IMR-90 (cell line): ENCODE results near the gene BRME1. TPM values are rescaled to one million over a fixed set of nuclear protein-coding genes. Genes with fewer than 3 reads are reported as not detected.

Source experiments
- ATAC-seq: fragments of 200-7000 bp; cut with Tn5 transposase; 2 replicates; pipeline ENCODE4 v1.9.1; 2020; ENCODE audit warnings: low read depth, mild to moderate bottlenecking, moderate library complexity
- BruUV-seq: library from RNA; stranded (reverse); fragments of 400-500 nt; replicated peaks from 2 replicates; lab custom pipeline; 2021; lab: Mats Ljungman, UMichigan
- CTCF ChIA-PET: fragments of 300-600 bp; formaldehyde crosslinking; extraction: SDS; loops from one replicate; lab custom pipeline; 2021; ENCODE audit warnings: antibody characterized with exemption; lab: Yijun Ruan, JAX
- POLR2A ChIA-PET: fragments of 300-600 bp; sonication (Branson Sonifier 250); formaldehyde crosslinking; loops from one replicate; lab custom pipeline; 2022; ENCODE audit warnings: antibody characterized with exemption; ENCODE audit not compliant: unreplicated experiment; lab: Charles Lee
- DNase-seq: peaks from one replicate; pipeline ENCODE4 v3.0.0; 2013
- H2AFZ ChIP-seq: replicated peaks from 2 replicates; pipeline ENCODE3; 2013; ENCODE audit warnings: low read length, mild to moderate bottlenecking; ENCODE audit not compliant: poor library complexity
- H2AK5ac ChIP-seq: 2 replicates; pipeline ENCODE4 v1.6.1; 2013; ENCODE audit warnings: low read depth, low read length, inconsistent platforms
- H2AK9ac ChIP-seq: replicated peaks from 2 replicates; pipeline ENCODE3; 2013; ENCODE audit warnings: mild to moderate bottlenecking, low read depth, low read length, moderate library complexity; ENCODE audit not compliant: poor library complexity
- H2BK120ac ChIP-seq: 2 replicates; pipeline ENCODE4 v1.6.1; 2013; ENCODE audit warnings: low read depth, low read length, inconsistent platforms
- H2BK15ac ChIP-seq: 3 replicates; pipeline ENCODE4 v1.6.1; 2013; ENCODE audit warnings: low read depth, low read length, inconsistent platforms
- H2BK20ac ChIP-seq: 2 replicates; pipeline ENCODE4 v1.6.1; 2013; ENCODE audit warnings: low read depth, mild to moderate bottlenecking, inconsistent platforms, low read length, moderate library complexity
- H2BK5ac ChIP-seq: 2 replicates; pipeline ENCODE4 v1.6.1; 2013; ENCODE audit warnings: mild to moderate bottlenecking, low read depth, low read length, inconsistent platforms; ENCODE audit not compliant: poor library complexity, severe bottlenecking
- H3K14ac ChIP-seq: replicated peaks from 2 replicates; pipeline ENCODE4 v1.6.1; 2013; ENCODE audit warnings: low read depth, low read length, inconsistent platforms
- H3K18ac ChIP-seq: 2 replicates; pipeline ENCODE4 v1.6.1; 2013; ENCODE audit warnings: low read depth, low read length, control low read depth
- H3K23ac ChIP-seq: 2 replicates; pipeline ENCODE4 v1.6.1; 2013; ENCODE audit warnings: low read depth, low read length, inconsistent platforms
- H3K27ac ChIP-seq: 2 replicates; pipeline ENCODE4 v1.5.1; 2013; ENCODE audit warnings: mild to moderate bottlenecking, control low read depth, low read length; ENCODE audit not compliant: insufficient read depth
- H3K27me3 ChIP-seq: 2 replicates; pipeline ENCODE4 v1.6.1; 2013; ENCODE audit warnings: low read length; ENCODE audit not compliant: control insufficient read depth, insufficient read depth
- H3K36me3 ChIP-seq: 2 replicates; pipeline ENCODE4 v1.6.1; 2013; ENCODE audit warnings: low read length, mixed read lengths; ENCODE audit not compliant: control insufficient read depth, insufficient read depth
- H3K4ac ChIP-seq: 2 replicates; pipeline ENCODE4 v1.6.1; 2013; ENCODE audit warnings: low read depth, low read length, inconsistent platforms
- H3K4me1 ChIP-seq: 2 replicates; pipeline ENCODE4 v1.6.1; 2013; ENCODE audit warnings: low read length, mixed read lengths; ENCODE audit not compliant: control insufficient read depth, insufficient read depth
- H3K4me2 ChIP-seq: 2 replicates; pipeline ENCODE4 v1.6.1; 2013; ENCODE audit warnings: low read depth, mild to moderate bottlenecking, control low read depth, low read length, moderate library complexity
- H3K4me3 ChIP-seq: 2 replicates; pipeline ENCODE4 v1.5.1; 2013; ENCODE audit warnings: low read depth, mild to moderate bottlenecking, control low read depth, low read length, moderate library complexity; ENCODE audit not compliant: insufficient read depth
- H3K56ac ChIP-seq: 2 replicates; pipeline ENCODE4 v1.6.1; 2013; ENCODE audit warnings: low read length, inconsistent platforms; ENCODE audit not compliant: insufficient read depth; ENCODE audit errors: extremely low read depth
- H3K79me1 ChIP-seq, 2 experiments: 2 replicates each; pipeline ENCODE4 v1.6.1; 2013; ENCODE audit warnings: low read length in 2 of 2, inconsistent platforms in 1 of 2, low read depth in 1 of 2
- H3K9ac ChIP-seq: 2 replicates; pipeline ENCODE4 v1.6.1; 2013; ENCODE audit warnings: low read depth, low read length, control low read depth
- H3K9me1 ChIP-seq: 2 replicates; pipeline ENCODE4 v1.6.1; 2013; ENCODE audit warnings: low read length, inconsistent platforms; ENCODE audit not compliant: insufficient read depth
- H3K9me3 ChIP-seq: 2 replicates; pipeline ENCODE4 v1.6.1; 2013; ENCODE audit warnings: low read length; ENCODE audit not compliant: control insufficient read depth, insufficient read depth
- H4K20me1 ChIP-seq: 2 replicates; pipeline ENCODE4 v1.6.1; 2013; ENCODE audit warnings: low read length, inconsistent platforms; ENCODE audit not compliant: insufficient read depth
- H4K5ac ChIP-seq: 2 replicates; pipeline ENCODE4 v1.6.1; 2013; ENCODE audit warnings: mild to moderate bottlenecking, low read depth, low read length, control low read depth
- H4K8ac ChIP-seq, 2 experiments: 2 replicates each; pipeline ENCODE4 v1.6.1; 2013; ENCODE audit warnings: low read depth in 2 of 2, low read length in 2 of 2, control low read depth in 1 of 2, inconsistent platforms in 1 of 2
- H4K91ac ChIP-seq: 2 replicates; pipeline ENCODE4 v1.6.1; 2013; ENCODE audit warnings: low read depth, low read length, inconsistent platforms; ENCODE audit not compliant: insufficient read depth
- BHLHE40 ChIP-seq: fragments of 150-350 bp; IDR thresholded peaks from 2 replicates; pipeline ENCODE4 v1.6.1; 2016; ENCODE audit warnings: mild to moderate bottlenecking, low read depth, low read length
- CEBPB ChIP-seq: IDR thresholded peaks from 2 replicates; pipeline ENCODE4 v1.6.1; 2012; ENCODE audit warnings: low read depth, low read length, improper control_type of control experiment
- CHD1 ChIP-seq: IDR thresholded peaks from 2 replicates; pipeline ENCODE4 v1.6.1; 2012; ENCODE audit warnings: low read depth, low read length, improper control_type of control experiment
- CTCF ChIP-seq: conservative IDR thresholded peaks from 2 replicates; pipeline ENCODE4 v1.5.1; 2012; ENCODE audit warnings: mild to moderate bottlenecking, low read depth, low read length, improper control_type of control experiment
- ELK1 ChIP-seq: fragments of 150-350 bp; IDR thresholded peaks from 2 replicates; pipeline ENCODE4 v1.6.1; 2016; ENCODE audit warnings: low read depth, mild to moderate bottlenecking, low read length, moderate library complexity, borderline replicate concordance
- FOS ChIP-seq: fragments of 150-350 bp; IDR thresholded peaks from 2 replicates; pipeline ENCODE4 v1.6.1; 2016; ENCODE audit warnings: low read depth, low read length
- MAFK ChIP-seq: IDR thresholded peaks from 2 replicates; pipeline ENCODE4 v1.6.1; 2012; ENCODE audit warnings: low read depth, low read length, improper control_type of control experiment
- MAZ ChIP-seq: IDR thresholded peaks from 2 replicates; pipeline ENCODE4 v1.6.1; 2012; ENCODE audit warnings: low read depth, mild to moderate bottlenecking, low read length, improper control_type of control experiment, moderate library complexity, borderline replicate concordance
- MXI1 ChIP-seq: IDR thresholded peaks from 2 replicates; pipeline ENCODE4 v1.6.1; 2012; ENCODE audit warnings: low read depth, mild to moderate bottlenecking, low read length, moderate library complexity, borderline replicate concordance
- NFE2L2 ChIP-seq: fragments of 150-350 bp; IDR thresholded peaks from 2 replicates; pipeline ENCODE4 v1.6.1; 2016; ENCODE audit warnings: low read depth, mild to moderate bottlenecking, low read length
- POLR2A ChIP-seq: IDR thresholded peaks from 2 replicates; pipeline ENCODE4 v1.6.1; 2012; ENCODE audit warnings: mild to moderate bottlenecking, low read depth, low read length
- RAD21 ChIP-seq: IDR thresholded peaks from 2 replicates; pipeline ENCODE4 v1.6.1; 2012; ENCODE audit warnings: low read length, improper control_type of control experiment
- RCOR1 ChIP-seq: IDR thresholded peaks from 2 replicates; pipeline ENCODE4 v1.6.1; 2012; ENCODE audit warnings: mild to moderate bottlenecking, low read length, improper control_type of control experiment; ENCODE audit not compliant: insufficient replicate concordance
- RFX5 ChIP-seq: IDR thresholded peaks from 2 replicates; pipeline ENCODE4 v1.8.0; 2012; ENCODE audit warnings: low read depth, mild to moderate bottlenecking, low read length, moderate library complexity
- SMC3 ChIP-seq: fragments of 150-350 bp; IDR thresholded peaks from 2 replicates; pipeline ENCODE4 v1.6.1; 2016; ENCODE audit warnings: low read depth, mild to moderate bottlenecking, antibody characterized with exemption, low read length, moderate library complexity
- USF2 ChIP-seq: fragments of 150-350 bp; IDR thresholded peaks from 2 replicates; pipeline ENCODE4 v1.6.1; 2017; ENCODE audit warnings: mild to moderate bottlenecking, antibody characterized with exemption, low read length, low read depth
- WGBS, 2 experiments: methylation state at CpG; one replicate each; pipeline versions ENCODE4 v1.1.5 to v1.1.7; 2013; ENCODE audit warnings: missing lambda C conversion rate in 2 of 2; ENCODE audit not compliant: insufficient read length in 1 of 2; ENCODE audit errors: extremely low coverage in 2 of 2; 5-methylcytosine and 5-hydroxymethylcytosine counted together
- dilution Hi-C: fragments of 300-500 bp; cut with HindIII; formaldehyde crosslinking; loops from one replicate; pipeline ENCODE4 v1.14.3; 2018; ENCODE audit warnings: low sequenced_read_pairs; ENCODE audit not compliant: unreplicated experiment
- in situ Hi-C: fragments of 300-500 bp; cut with MboI; formaldehyde crosslinking; loops from 3 replicates; pipeline ENCODE4 v1.14.3; 2019; ENCODE audit warnings: low sequenced_read_pairs, inconsistent platforms, mixed read lengths
- intact Hi-C: fragments of 100-400 bp; cut with micrococcal nuclease; formaldehyde crosslinking; loops from 2 replicates; pipeline ENCODE4 v1.10.0; 2022
- polyA plus RNA-seq, 3 experiments: library from polyadenylated mRNA; depleted of rRNA; stranded (reverse); fragments of >200 nt; gene quantifications; 2 replicates each; pipeline ENCODE4 v1.2.3, GENCODE V29; 2012; ENCODE audit warnings: low replicate concordance in 1 of 3
- total RNA-seq: library from RNA; depleted of rRNA; stranded (reverse); fragments of >200 nt; gene quantifications from 2 replicates; pipeline ENCODE4 v1.2.3, GENCODE V29; 2012

BRME1 gene
- total and polyA plus RNA-seq, 2 of the 4 experiments (the other 2 are of a cell fraction): 0.18 to 0.38 TPM

GRCh38 chr19:13932911-13933393 is 27.0 kb upstream of the BRME1 start:
- Histone ChIP-seq H2BK20ac (no peak overlapping the region), H3K4me1 (peaks cover 2% of the 10 kb centered on the region; the same call in 1 of the 2 replicates), H2AK9ac (peak overlapping the region; percentile 24), H2BK120ac (no peak overlapping the region), H4K8ac (no peak overlapping the region), H3K14ac (no peak overlapping the region), H3K9me3 (no peaks in the 10 kb centered on the region), H3K79me1 (peaks cover 0 to 4% of the 10 kb centered on the region in 2 experiments; a peak in 1 of 4 replicates), H4K20me1 (no peaks in the 10 kb centered on the region), H4K91ac (no peak overlapping the region), H3K27ac (no peak overlapping the region), H3K9me1 (peaks cover 5% of the 10 kb centered on the region), H2AK5ac (no peak overlapping the region), H3K18ac (no peak overlapping the region), H3K4me2 (no peak overlapping the region), H3K23ac (no peak overlapping the region), H3K9ac (no peak overlapping the region), H3K4ac (no peak overlapping the region), H2BK15ac (no peak overlapping the region), H2AFZ (no peak overlapping the region), H3K56ac (no peak overlapping the region), H4K5ac (no peak overlapping the region), H3K4me3 (no peak overlapping the region), H3K27me3 (no peaks in the 10 kb centered on the region), H3K36me3 (peaks cover 24% of the 10 kb centered on the region), H2BK5ac (no peak overlapping the region)
- intact Hi-C loops: no loop called here
- ChIA-PET POLR2A (no interaction called here), CTCF (no interaction called here)
- ATAC-seq: no peak
- dilution Hi-C loops: no loop called here
- in situ Hi-C loops: no loop called here
- 93% methylated on average over 31 of the region's 42 CpGs; no CpG with 5 or more reads in 1 of the 2 experiments for WGBS, 2 experiments
- BruUV-seq: no TSS peak
- no peak for DNase-seq
- no peak for TF ChIP-seq RFX5
- no peak for TF ChIP-seq CTCF
- no peak for TF ChIP-seq FOS
- TF ChIP-seq MXI1: no peak
- TF ChIP-seq ELK1: no peak
- no peak for TF ChIP-seq USF2
- TF ChIP-seq NFE2L2: no peak
- no peak for TF ChIP-seq CHD1
- no peak for TF ChIP-seq SMC3
- no peak for TF ChIP-seq MAFK
- no peak for TF ChIP-seq MAZ
- no peak for TF ChIP-seq POLR2A
- TF ChIP-seq RCOR1: no peak
- no peak for TF ChIP-seq BHLHE40
- no peak for TF ChIP-seq CEBPB
- no peak for TF ChIP-seq RAD21
